VCaP (cell line): Measurements from ENCODE around the gene CASP3.
A peak's percentile ranks its signal among the peaks of the same experiment; 100 is the strongest.

Experiments used
- H3K27ac ChIP-seq: fragments of 450-650 bp; 2 replicates; pipeline ENCODE4 v1.5.1; 2017
- TF ChIP-seq, protein P1 (sequence below): fragments of 450-650 bp; conservative IDR thresholded peaks from 2 replicates; pipeline ENCODE4 v1.5.1; 2017; ENCODE audit warnings: mild to moderate bottlenecking, moderate library complexity

CASP3 gene

DNA sequence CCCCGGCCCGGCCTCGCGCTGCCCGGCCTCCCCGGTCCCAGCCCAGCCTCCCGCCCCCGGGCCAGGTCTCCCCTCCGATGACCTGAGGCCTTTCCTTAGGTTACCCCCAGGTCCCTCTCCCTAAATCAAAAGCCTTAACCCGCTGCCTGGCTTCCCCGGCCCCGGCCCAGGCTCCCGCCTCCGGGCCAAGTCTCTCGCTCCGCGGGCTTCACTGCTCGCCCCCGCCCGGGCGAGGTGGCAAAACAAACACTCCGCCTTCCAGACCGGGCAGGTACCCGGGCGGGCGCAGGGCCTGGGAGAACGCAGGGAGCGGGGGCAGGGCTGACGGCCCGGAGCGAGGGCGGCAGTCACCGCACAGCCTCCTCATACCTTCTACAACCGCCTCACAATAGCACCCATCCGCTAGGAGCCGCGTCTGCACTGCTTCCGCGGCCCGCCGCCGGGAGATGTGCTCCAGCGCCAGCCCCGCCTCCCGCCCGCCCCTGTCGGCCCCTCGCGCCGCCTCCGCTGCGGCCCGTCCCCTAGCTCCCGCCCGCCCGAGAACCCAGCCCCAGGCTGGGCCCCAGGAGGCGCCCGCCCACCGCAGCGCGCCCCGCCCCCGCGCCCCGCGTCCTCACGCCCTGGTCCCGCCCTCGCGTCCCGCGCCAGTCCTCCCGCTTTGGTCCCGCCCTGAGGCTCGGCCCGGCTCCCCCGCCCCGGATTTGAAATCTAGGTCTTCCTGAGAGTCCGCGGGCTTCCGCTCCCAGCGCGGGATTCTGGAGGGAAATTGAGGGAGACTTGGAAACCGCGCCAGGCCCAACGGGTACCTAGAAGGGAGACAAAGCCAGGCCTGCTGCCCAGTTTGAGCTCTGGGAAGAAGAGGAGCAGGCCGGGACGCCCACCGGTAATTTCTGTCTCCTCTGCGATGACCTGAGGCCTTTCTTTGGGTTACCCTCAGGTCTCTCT is at the start of gene CASP3, which contains the start of gene PRIMPOL:
CASP3 (minus strand) TSS at position 422 of the 945 bp plus-strand sequence. CDS start 10,994 bp downstream, outside the sequence.
PRIMPOL (plus strand) TSS at position 713 of the 945 bp plus-strand sequence. CDS start 7,403 bp downstream, outside the sequence.
- peak within 1 kb of the TSS; percentile 97 for H3K27ac ChIP-seq
- TF ChIP-seq, protein P1, sequence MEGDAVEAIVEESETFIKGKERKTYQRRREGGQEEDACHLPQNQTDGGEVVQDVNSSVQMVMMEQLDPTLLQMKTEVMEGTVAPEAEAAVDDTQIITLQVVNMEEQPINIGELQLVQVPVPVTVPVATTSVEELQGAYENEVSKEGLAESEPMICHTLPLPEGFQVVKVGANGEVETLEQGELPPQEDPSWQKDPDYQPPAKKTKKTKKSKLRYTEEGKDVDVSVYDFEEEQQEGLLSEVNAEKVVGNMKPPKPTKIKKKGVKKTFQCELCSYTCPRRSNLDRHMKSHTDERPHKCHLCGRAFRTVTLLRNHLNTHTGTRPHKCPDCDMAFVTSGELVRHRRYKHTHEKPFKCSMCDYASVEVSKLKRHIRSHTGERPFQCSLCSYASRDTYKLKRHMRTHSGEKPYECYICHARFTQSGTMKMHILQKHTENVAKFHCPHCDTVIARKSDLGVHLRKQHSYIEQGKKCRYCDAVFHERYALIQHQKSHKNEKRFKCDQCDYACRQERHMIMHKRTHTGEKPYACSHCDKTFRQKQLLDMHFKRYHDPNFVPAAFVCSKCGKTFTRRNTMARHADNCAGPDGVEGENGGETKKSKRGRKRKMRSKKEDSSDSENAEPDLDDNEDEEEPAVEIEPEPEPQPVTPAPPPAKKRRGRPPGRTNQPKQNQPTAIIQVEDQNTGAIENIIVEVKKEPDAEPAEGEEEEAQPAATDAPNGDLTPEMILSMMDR = peak; percentile 40

DNA sequence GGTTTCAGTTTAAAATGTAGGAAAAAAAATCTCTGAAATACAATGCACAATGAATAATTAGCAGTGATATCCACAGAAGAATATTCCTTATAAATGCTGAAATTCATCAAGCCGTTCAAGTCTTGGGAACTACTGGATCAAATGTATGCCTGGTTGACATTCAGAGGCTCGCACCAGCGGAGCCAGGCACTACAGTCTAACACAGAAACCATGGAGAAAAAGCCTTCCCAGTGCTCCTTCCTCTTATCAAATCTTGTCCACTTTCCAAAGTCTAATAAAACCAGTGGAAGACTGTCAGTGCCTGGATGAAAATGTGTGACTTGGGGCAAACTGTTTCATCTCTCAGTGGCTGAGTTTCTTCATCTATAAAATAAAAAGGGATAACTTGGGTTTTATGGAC is 48.7 kb upstream of the CASP3 start:
- TF ChIP-seq, protein P1 = no peak
- no peak overlapping the region for H3K27ac ChIP-seq

DNA sequence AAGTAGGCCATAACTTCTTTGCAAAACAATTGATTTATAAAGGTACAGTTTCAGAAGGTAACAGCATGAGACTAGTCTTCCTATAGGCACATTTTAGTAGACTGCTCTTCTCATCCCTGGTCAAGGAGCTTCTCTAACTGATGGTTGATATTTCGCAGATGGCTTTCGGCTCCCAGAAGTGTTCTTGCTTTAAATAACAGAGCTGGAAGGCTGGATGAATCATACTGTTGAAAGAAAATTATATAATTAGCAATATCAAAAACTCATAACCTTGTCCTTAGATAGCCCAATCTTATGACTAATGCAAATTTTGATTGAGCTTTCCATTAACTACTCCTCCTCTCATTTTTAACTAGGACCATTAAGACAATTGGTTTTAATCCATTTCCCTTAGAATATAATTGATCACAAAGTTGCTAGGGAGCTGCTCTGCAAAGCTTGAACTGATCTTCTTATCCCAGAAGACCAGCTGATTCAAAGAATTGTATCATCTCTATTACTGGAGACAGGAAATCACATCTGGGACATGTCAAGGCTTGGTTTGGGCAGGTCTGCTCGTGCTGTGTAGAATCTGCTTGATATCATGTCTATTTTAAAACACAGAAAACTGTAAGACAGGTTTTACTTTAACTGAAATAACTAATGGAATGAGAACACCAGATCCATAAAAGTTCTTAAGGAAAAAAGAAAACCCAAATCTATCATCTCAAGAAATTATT is 46.1 kb upstream of the CASP3 start:
- TF ChIP-seq, protein P1 = no peak
- no peak overlapping the region for H3K27ac ChIP-seq

DNA sequence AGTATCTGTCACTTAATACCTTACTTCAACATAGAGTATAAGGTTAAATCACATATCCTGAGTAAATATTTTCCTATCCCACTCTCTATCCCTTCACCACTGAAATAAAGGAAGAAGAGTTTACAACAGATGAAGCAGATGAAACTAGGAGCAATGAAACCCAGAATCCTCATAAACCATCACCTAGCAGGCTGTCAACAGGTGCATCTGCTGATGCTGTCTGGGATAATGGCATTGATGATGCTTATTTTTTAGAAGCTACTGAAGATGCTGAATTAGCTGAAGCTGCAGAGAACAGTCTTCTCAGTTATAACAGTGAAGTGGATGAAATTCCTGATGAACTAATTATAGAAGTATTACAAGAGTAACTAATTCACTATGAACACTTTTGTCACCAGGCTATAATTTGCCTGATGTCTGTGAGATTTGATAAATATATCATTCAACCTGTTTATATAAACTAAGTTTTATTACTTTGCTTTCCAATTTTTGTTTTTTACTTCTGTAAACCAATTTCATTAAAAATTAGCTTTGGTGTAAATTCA is 45.2 kb upstream of the CASP3 start:
- no peak overlapping the region for H3K27ac ChIP-seq
- TF ChIP-seq, protein P1 = no peak

DNA sequence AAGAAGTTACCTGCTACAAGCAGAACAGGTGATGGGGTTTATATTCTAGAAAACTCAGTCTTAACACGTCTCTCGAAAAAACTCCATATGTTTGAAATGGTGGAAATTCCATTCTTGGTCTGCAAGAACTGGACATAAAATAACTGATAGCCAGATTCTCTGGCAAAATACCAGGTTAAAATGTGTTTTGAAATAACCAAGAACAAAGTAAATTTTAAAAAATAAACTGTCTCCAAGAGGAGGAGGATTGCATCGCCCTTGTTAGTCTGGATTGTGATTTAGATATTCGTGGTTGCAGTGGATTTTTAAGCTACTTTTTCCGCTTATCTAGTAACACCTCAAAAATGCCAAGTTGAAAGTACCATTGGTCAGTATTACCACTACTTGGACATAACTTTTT is 43.8 kb upstream of the CASP3 start:
- TF ChIP-seq, protein P1 = no peak
- H3K27ac ChIP-seq = no peak overlapping the region

DNA sequence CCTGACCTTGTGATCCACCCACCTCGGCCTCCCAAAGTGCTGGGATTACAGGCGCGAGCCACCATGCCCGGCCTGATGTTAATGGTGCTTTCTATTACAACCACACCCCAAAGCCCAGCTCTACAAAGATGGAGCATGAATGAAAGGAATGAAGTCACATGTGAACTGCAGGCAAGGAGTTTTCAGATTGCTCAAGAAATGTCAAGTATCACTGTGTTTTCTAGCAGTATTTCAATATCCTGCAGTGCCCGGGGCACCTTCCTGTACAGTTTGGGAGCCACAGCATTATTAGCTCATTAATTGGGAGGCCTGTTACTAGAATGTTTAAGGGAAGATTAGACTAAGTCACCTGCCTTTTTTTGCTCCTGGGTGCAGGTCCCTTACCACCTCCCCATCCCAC is 40.4 kb upstream of the CASP3 start:
- H3K27ac ChIP-seq = no peak overlapping the region
- TF ChIP-seq, protein P1 = no peak

DNA sequence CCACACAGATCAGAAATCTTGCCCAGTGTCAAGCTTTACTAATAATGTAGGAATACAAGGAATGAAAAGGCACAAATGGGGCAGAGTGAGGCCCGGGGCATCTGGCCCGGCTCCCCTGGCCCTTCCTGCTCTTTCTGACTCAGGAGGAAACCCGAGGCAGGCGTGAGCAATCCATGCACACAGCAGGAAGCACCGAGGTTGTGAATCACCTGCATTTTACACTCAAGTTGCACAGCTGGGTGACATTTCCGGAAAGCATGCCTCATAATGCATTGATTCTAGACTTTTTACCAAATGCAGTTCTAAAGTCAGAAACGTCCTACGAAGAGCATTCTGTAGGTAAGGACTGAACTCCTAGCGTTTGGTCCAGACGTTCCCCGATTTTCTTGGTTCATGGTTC is 39.2 kb upstream of the CASP3 start:
- no peak overlapping the region for H3K27ac ChIP-seq
- TF ChIP-seq, protein P1 = no peak
